ENCODE data around the gene ATXN1.

DNA sequence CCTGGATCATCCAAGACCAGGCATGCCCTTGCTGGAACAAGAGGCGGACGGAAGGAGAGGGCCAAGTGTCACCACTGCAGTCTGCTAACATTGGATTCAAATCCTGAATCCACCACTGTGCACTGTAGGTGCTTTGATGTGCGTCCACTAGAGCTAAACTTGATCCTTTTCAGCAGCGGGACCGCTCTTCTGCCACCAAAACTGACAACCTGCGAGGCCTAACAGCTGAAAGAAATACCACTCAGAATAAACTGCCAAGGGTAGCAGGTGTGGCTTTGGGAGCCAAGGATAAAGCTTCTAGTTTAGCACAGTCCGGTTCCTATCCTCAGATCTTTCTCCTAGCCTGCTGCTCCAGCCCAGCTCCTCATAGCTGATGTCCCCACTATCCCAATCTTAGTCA, 108.0 kb downstream of the ATXN1 start:
- TF ChIP-seq, protein P1, sequence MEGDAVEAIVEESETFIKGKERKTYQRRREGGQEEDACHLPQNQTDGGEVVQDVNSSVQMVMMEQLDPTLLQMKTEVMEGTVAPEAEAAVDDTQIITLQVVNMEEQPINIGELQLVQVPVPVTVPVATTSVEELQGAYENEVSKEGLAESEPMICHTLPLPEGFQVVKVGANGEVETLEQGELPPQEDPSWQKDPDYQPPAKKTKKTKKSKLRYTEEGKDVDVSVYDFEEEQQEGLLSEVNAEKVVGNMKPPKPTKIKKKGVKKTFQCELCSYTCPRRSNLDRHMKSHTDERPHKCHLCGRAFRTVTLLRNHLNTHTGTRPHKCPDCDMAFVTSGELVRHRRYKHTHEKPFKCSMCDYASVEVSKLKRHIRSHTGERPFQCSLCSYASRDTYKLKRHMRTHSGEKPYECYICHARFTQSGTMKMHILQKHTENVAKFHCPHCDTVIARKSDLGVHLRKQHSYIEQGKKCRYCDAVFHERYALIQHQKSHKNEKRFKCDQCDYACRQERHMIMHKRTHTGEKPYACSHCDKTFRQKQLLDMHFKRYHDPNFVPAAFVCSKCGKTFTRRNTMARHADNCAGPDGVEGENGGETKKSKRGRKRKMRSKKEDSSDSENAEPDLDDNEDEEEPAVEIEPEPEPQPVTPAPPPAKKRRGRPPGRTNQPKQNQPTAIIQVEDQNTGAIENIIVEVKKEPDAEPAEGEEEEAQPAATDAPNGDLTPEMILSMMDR (IDR thresholded peaks at IDR 0.05) = no peak
- TF ChIP-seq POLR2A (IDR thresholded peaks at IDR 0.05) = no peak

Measured in lower leg skin (tissue), 3 donors.